WERI-Rb-1 (cell line): ENCODE data around the gene C1orf105.

ENCODE experiments used
- DNase-seq: peaks from one replicate; pipeline ENCODE4 v3.0.0-alpha.2; 2020
- H3K27ac ChIP-seq: fragments of 250-450 bp; sonication (Bioruptor Pico); 2 replicates; pipeline ENCODE4 v1.5.1; 2020; ENCODE audit warnings: mild to moderate bottlenecking, moderate library complexity
- H3K27me3 ChIP-seq: fragments of 250-450 bp; sonication (Bioruptor Pico); 2 replicates; pipeline ENCODE4 v1.5.1; 2021; ENCODE audit warnings: mild to moderate bottlenecking, low read depth, moderate library complexity; ENCODE audit not compliant: insufficient read depth, severe bottlenecking
- H3K36me3 ChIP-seq: fragments of 250-450 bp; sonication (Bioruptor Pico); 2 replicates; pipeline ENCODE4 v1.5.1; 2020; ENCODE audit warnings: mild to moderate bottlenecking, moderate library complexity
- H3K4me3 ChIP-seq: 2 replicates; pipeline ENCODE4 v1.5.1; 2011; ENCODE audit warnings: low read depth, mild to moderate bottlenecking, control low read depth, low read length
- H3K9me3 ChIP-seq: fragments of 250-450 bp; sonication (Bioruptor Pico); 2 replicates; pipeline ENCODE4 v1.5.1; 2021; ENCODE audit warnings: mild to moderate bottlenecking, moderate library complexity; ENCODE audit not compliant: severe bottlenecking
- TF ChIP-seq, protein P1 (sequence below): IDR thresholded peaks from 2 replicates; pipeline ENCODE4 v1.5.1; 2011; ENCODE audit warnings: low read depth, mild to moderate bottlenecking, control low read depth, inconsistent platforms, low read length

Gene C1orf105

DNA sequence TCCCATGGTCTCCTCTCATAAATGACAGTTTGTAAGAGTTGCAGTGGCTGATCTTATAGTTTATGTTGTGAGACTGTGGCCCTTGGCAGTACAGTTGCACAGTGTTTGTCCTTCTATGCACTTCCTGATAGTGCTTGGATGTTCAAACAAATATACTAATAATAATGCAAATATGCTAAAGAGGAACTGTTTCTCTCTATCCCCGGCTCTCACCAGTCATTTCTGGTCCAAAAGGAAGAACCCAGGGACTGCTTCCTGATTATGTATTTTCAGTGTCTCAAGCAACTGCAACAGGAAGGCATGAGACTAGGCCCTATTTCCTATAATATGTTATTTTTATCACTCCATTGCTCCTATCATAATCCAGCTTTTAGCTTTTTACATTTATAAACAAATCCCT is 95.4 kb downstream of the C1orf105 start:
- no peak for DNase-seq

DNA sequence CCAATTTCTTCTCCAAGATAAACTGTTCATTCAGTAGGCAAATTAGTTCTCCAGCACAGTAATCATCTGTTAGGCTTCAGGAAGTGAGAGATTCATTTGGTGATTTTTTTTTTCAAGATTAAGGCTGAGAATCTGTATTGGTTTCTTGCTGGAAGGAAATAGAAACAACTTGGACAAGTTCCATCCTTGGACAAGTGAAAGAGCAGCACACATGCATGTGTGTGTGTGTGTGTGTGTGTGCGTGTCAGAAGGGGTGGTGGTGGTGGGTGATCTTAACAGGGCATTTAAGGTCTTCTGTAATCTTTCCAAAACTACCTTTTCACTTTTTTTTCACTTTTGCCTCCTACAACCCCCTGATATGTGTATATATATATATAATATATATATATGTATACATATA is 96.6 kb downstream of the C1orf105 start:
- no peaks in the 10 kb centered on the region for H3K36me3 ChIP-seq
- no peak overlapping the region for H3K4me3 ChIP-seq
- TF ChIP-seq, protein P1, sequence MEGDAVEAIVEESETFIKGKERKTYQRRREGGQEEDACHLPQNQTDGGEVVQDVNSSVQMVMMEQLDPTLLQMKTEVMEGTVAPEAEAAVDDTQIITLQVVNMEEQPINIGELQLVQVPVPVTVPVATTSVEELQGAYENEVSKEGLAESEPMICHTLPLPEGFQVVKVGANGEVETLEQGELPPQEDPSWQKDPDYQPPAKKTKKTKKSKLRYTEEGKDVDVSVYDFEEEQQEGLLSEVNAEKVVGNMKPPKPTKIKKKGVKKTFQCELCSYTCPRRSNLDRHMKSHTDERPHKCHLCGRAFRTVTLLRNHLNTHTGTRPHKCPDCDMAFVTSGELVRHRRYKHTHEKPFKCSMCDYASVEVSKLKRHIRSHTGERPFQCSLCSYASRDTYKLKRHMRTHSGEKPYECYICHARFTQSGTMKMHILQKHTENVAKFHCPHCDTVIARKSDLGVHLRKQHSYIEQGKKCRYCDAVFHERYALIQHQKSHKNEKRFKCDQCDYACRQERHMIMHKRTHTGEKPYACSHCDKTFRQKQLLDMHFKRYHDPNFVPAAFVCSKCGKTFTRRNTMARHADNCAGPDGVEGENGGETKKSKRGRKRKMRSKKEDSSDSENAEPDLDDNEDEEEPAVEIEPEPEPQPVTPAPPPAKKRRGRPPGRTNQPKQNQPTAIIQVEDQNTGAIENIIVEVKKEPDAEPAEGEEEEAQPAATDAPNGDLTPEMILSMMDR = no peak
- no peak overlapping the region for H3K27ac ChIP-seq
- H3K9me3 ChIP-seq = no peaks in the 10 kb centered on the region
- no peak for DNase-seq
- peaks cover 37% of the 10 kb centered on the region for H3K27me3 ChIP-seq

More for the DNA sequence above, 95.4 kb downstream of the C1orf105 start:
- TF ChIP-seq, protein P1 = no peak
- peaks cover 45% of the 10 kb centered on the region for H3K27me3 ChIP-seq
- H3K36me3 ChIP-seq = no peaks in the 10 kb centered on the region
- H3K9me3 ChIP-seq = no peaks in the 10 kb centered on the region
- no peak overlapping the region for H3K27ac ChIP-seq
- H3K4me3 ChIP-seq = no peak overlapping the region

DNA sequence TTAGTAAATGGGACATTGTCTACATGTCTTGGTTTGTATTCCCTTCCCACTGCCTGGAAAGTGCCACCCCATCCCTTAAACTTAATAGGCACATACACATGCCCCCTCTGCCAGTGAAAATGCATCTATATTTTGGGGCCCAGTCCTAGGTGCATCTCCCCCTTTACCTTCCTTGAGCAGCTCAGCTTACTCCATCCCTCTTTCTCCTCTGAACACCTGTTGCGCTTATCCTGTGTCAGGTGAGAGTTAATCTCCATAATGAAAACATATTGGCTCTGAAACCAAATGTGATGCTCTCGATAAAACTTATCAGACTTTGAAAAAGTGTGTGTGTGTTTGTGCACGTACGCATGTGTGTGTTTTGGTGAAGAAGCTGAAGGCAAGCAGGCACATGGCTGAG is 97.1 kb downstream of the C1orf105 start:
- TF ChIP-seq, protein P1 = no peak
- no peak overlapping the region for H3K4me3 ChIP-seq
- no peak overlapping the region for H3K27ac ChIP-seq
- H3K36me3 ChIP-seq = no peaks in the 10 kb centered on the region
- H3K9me3 ChIP-seq = no peaks in the 10 kb centered on the region
- H3K27me3 ChIP-seq = peaks cover 34% of the 10 kb centered on the region
- DNase-seq = no peak
